ENCODE measurements around the gene ANKRD13A. TPM values are rescaled to one million over a fixed set of nuclear protein-coding genes. Genes with fewer than 3 reads are reported as not detected.

ANKRD13A gene
- total and polyA plus RNA-seq, 2 of the 13 experiments (the other 11 are each of a cell fraction or from before 2014, with no cell fraction given) = 34.1 to 41.6 TPM

GRCh38 chr12:110048242-110049027 is 49.2 kb downstream of the ANKRD13A start, which contains the start of gene C12orf76 (continued):
- peak; percentile 91 for TF ChIP-seq KDM3A (CRISPR knock-in tag; IDR thresholded peaks at IDR 0.05; ENCODE audit: low read depth)
- TF ChIP-seq, protein P1, sequence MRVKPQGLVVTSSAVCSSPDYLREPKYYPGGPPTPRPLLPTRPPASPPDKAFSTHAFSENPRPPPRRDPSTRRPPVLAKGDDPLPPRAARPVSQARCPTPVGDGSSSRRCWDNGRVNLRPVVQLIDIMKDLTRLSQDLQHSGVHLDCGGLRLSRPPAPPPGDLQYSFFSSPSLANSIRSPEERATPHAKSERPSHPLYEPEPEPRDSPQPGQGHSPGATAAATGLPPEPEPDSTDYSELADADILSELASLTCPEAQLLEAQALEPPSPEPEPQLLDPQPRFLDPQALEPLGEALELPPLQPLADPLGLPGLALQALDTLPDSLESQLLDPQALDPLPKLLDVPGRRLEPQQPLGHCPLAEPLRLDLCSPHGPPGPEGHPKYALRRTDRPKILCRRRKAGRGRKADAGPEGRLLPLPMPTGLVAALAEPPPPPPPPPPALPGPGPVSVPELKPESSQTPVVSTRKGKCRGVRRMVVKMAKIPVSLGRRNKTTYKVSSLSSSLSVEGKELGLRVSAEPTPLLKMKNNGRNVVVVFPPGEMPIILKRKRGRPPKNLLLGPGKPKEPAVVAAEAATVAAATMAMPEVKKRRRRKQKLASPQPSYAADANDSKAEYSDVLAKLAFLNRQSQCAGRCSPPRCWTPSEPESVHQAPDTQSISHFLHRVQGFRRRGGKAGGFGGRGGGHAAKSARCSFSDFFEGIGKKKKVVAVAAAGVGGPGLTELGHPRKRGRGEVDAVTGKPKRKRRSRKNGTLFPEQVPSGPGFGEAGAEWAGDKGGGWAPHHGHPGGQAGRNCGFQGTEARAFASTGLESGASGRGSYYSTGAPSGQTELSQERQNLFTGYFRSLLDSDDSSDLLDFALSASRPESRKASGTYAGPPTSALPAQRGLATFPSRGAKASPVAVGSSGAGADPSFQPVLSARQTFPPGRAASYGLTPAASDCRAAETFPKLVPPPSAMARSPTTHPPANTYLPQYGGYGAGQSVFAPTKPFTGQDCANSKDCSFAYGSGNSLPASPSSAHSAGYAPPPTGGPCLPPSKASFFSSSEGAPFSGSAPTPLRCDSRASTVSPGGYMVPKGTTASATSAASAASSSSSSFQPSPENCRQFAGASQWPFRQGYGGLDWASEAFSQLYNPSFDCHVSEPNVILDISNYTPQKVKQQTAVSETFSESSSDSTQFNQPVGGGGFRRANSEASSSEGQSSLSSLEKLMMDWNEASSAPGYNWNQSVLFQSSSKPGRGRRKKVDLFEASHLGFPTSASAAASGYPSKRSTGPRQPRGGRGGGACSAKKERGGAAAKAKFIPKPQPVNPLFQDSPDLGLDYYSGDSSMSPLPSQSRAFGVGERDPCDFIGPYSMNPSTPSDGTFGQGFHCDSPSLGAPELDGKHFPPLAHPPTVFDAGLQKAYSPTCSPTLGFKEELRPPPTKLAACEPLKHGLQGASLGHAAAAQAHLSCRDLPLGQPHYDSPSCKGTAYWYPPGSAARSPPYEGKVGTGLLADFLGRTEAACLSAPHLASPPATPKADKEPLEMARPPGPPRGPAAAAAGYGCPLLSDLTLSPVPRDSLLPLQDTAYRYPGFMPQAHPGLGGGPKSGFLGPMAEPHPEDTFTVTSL (CRISPR knock-in tag; IDR thresholded peaks at IDR 0.05; ENCODE audit: borderline replicate concordance) = no peak
- peak; percentile 29 to 60; a peak in 1 of 4 replicates for TF ChIP-seq EP300 (IDR thresholded peaks at IDR 0.05; ENCODE audit: low read depth in 2 of 2, low read length in 2 of 2)
- peak; percentile 31; the same call in 1 of the 2 replicates for TF ChIP-seq EP300 (CRISPR knock-in tag; IDR thresholded peaks at IDR 0.05; ENCODE audit: borderline replicate concordance)
- TF ChIP-seq ZNF737 (CRISPR knock-in tag; IDR thresholded peaks at IDR 0.05; ENCODE audit: borderline replicate concordance) = no peak
- TF ChIP-seq ZNF670 (CRISPR knock-in tag; IDR thresholded peaks at IDR 0.05; ENCODE audit: borderline replicate concordance) = peak; percentile 68; the same call in 1 of the 2 replicates
- TF ChIP-seq ZNF329 (CRISPR knock-in tag; IDR thresholded peaks at IDR 0.05; ENCODE audit: low read depth) = 0 out of 2 replicates have a peak, but pooled peaks have one; percentile 75
- TF ChIP-seq ARHGAP35 (CRISPR knock-in tag; IDR thresholded peaks at IDR 0.05; ENCODE audit: borderline replicate concordance) = peak; percentile 63; the same call in 1 of the 2 replicates
- TF ChIP-seq, protein P2, sequence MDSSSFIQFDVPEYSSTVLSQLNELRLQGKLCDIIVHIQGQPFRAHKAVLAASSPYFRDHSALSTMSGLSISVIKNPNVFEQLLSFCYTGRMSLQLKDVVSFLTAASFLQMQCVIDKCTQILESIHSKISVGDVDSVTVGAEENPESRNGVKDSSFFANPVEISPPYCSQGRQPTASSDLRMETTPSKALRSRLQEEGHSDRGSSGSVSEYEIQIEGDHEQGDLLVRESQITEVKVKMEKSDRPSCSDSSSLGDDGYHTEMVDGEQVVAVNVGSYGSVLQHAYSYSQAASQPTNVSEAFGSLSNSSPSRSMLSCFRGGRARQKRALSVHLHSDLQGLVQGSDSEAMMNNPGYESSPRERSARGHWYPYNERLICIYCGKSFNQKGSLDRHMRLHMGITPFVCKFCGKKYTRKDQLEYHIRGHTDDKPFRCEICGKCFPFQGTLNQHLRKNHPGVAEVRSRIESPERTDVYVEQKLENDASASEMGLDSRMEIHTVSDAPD (CRISPR knock-in tag; IDR thresholded peaks at IDR 0.05) = peak; percentile 71; the same call in 1 of the 2 replicates
- TF ChIP-seq SUZ12 (IDR thresholded peaks at IDR 0.05; ENCODE audit: low read depth, low read length) = no peak
- TF ChIP-seq ZNF234 (CRISPR knock-in tag; conservative IDR thresholded peaks at IDR 0.05) = 0 out of 2 replicates have a peak, but pooled peaks have one; percentile 48
- peak; percentile 90; the same call in 1 of the 2 replicates for TF ChIP-seq KMT2A (CRISPR knock-in tag; IDR thresholded peaks at IDR 0.05)
- no peak for TF ChIP-seq CHD4 (IDR thresholded peaks at IDR 0.05; ENCODE audit: borderline replicate concordance, low read length)
- TF ChIP-seq NKX3-1 (CRISPR knock-in tag; IDR thresholded peaks at IDR 0.05) = peak; percentile 19
- peak; percentile 38 for TF ChIP-seq NFYB (CRISPR knock-in tag; IDR thresholded peaks at IDR 0.05)
- peak; percentile 82 for TF ChIP-seq NFKBIZ (CRISPR knock-in tag; IDR thresholded peaks at IDR 0.05)
- peak; percentile 45; the same call in 1 of the 2 replicates for TF ChIP-seq ZBTB43 (CRISPR knock-in tag; conservative IDR thresholded peaks at IDR 0.05)
- no peak for TF ChIP-seq NFE2L2 (IDR thresholded peaks at IDR 0.05; ENCODE audit: low read length)
- TF ChIP-seq ZBTB20 (CRISPR knock-in tag; IDR thresholded peaks at IDR 0.05; ENCODE audit: borderline replicate concordance, low read depth) = peak; percentile 77; the same call in 1 of the 2 replicates
- TF ChIP-seq KDM5B (CRISPR knock-in tag; IDR thresholded peaks at IDR 0.05; ENCODE audit: borderline replicate concordance) = peak; percentile 84
- TF ChIP-seq GPN1 (CRISPR knock-in tag; IDR thresholded peaks at IDR 0.05; ENCODE audit: borderline replicate concordance) = no peak

Data from HepG2 (cell line).